ENCODE results near the gene ADAMTS9. TPM values are rescaled to one million over a fixed set of nuclear protein-coding genes. Genes with fewer than 3 reads are reported as not detected.

ADAMTS9 gene
- total RNA-seq, 1 experiment from 2014 or later: 0.46 TPM

DNA sequence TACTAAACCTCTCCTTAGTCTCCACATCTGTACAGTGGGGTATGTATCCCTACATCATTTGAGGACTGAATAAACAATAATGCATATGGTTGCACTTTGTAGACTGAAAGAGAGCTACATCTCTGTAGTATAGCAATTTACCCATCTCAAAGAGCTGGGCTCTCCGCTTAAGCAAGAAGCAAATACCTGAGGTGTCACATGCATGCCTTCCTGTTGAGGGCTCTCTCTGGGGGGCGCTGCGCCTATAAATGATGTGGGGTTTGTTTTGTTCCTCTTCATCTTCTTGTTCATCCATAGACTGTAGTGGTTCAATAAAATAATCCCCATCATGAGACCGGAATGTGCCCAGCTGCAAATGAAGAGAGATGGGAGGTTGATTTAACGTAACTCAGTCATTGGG lies 6.8 kb downstream of the ADAMTS9 start:
- Histone ChIP-seq H3K4me1 (ENCODE audit: insufficient read depth, low read length) (peaks cover 15% of the 10 kb centered on the region), H3K9me3 (ENCODE audit: control insufficient read depth, low read depth, low read length) (no peaks in the 10 kb centered on the region), H3K4me2 (ENCODE audit: insufficient read depth, insufficient read length, low read length) (no peak overlapping the region)

More for the DNA sequence above, 6.8 kb downstream of the ADAMTS9 start:
- DNase-seq: no peak
- no peaks in the 10 kb centered on the region for H3K79me2 ChIP-seq (ENCODE audit: insufficient read depth, low read length)
- H4K20me1 ChIP-seq (ENCODE audit: control insufficient read depth, insufficient read depth, insufficient read length): no peaks in the 10 kb centered on the region
- H3K27ac ChIP-seq (ENCODE audit: insufficient read length, low read depth, low read length): no peak overlapping the region
- peaks cover 43% of the 10 kb centered on the region for H3K27me3 ChIP-seq (ENCODE audit: insufficient read depth, low read length)
- WGBS (ENCODE audit: extremely low coverage, insufficient read length, low lambda C conversion rate): no CpG with 5 or more reads among the region's 5 CpGs
- no peak overlapping the region for H3K4ac ChIP-seq (ENCODE audit: low read depth, low read length)
- H3T11ph ChIP-seq (ENCODE audit: low read length): no peak overlapping the region
- no peak overlapping the region for H3K27ac Mint-ChIP-seq
- H2BK5ac ChIP-seq (ENCODE audit: insufficient read length, low read length): no peak overlapping the region
- H3K36me3 Mint-ChIP-seq (ENCODE audit: insufficient read depth in 1 of 3, low read depth in 3 of 3): no peaks in the 10 kb centered on the region
- H3K79me1 ChIP-seq (ENCODE audit: insufficient read depth, low read depth, low read length, poor library complexity, severe bottlenecking): no peaks in the 10 kb centered on the region
- H2AFZ ChIP-seq (ENCODE audit: low read length): no peak overlapping the region
- H3K9me3 Mint-ChIP-seq: peaks cover 0 to 2% of the 10 kb centered on the region in 2 experiments; a peak in 2 of 5 replicates
- no peak overlapping the region for H4K91ac ChIP-seq (ENCODE audit: insufficient read length, low read depth, low read length)
- no peak overlapping the region for H3K4me3 Mint-ChIP-seq
- H3K4me1 Mint-ChIP-seq: peaks cover 63 to 81% of the 10 kb centered on the region in 2 experiments
- H4K8ac ChIP-seq (replicated peaks; ENCODE audit: insufficient read length, low read depth, low read length): no peak overlapping the region
- H3K18ac ChIP-seq (ENCODE audit: insufficient read length, low read depth, low read length): no peak overlapping the region
- H2BK15ac ChIP-seq (ENCODE audit: low read depth, low read length): no peak overlapping the region
- H2BK120ac ChIP-seq (ENCODE audit: low read depth, low read length, poor library complexity, severe bottlenecking): no peak overlapping the region
- H3K23me2 ChIP-seq (ENCODE audit: insufficient read length, low read depth, low read length, poor library complexity, severe bottlenecking): peaks cover 13% of the 10 kb centered on the region
- no peak overlapping the region for H3K56ac ChIP-seq (ENCODE audit: insufficient read length, low read depth, low read length)
- no peak overlapping the region for H2BK12ac ChIP-seq (ENCODE audit: insufficient read length, low read depth, low read length)
- H3K27me3 Mint-ChIP-seq (ENCODE audit: low read depth): peaks cover 95% of the 10 kb centered on the region
- no peak overlapping the region for H2BK20ac ChIP-seq (ENCODE audit: low read depth, low read length, poor library complexity, severe bottlenecking)
- no peak overlapping the region for H4K5ac ChIP-seq (ENCODE audit: insufficient read length, low read depth, low read length)
- no peak overlapping the region for H3K14ac ChIP-seq (ENCODE audit: insufficient read depth, low read length)
- no peak overlapping the region for H3K9ac ChIP-seq (ENCODE audit: extremely low read depth, insufficient read length, low read length)
- H2AK5ac ChIP-seq (ENCODE audit: insufficient read length, low read length): no peak overlapping the region
- TF ChIP-seq, protein P1, sequence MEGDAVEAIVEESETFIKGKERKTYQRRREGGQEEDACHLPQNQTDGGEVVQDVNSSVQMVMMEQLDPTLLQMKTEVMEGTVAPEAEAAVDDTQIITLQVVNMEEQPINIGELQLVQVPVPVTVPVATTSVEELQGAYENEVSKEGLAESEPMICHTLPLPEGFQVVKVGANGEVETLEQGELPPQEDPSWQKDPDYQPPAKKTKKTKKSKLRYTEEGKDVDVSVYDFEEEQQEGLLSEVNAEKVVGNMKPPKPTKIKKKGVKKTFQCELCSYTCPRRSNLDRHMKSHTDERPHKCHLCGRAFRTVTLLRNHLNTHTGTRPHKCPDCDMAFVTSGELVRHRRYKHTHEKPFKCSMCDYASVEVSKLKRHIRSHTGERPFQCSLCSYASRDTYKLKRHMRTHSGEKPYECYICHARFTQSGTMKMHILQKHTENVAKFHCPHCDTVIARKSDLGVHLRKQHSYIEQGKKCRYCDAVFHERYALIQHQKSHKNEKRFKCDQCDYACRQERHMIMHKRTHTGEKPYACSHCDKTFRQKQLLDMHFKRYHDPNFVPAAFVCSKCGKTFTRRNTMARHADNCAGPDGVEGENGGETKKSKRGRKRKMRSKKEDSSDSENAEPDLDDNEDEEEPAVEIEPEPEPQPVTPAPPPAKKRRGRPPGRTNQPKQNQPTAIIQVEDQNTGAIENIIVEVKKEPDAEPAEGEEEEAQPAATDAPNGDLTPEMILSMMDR (conservative IDR thresholded peaks at IDR 0.05): peak; percentile 30; the same call in 1 of the 3 replicates
- H3K23ac ChIP-seq (ENCODE audit: insufficient read length, low read depth, low read length): no peak overlapping the region
